NT2/D1 (cell line): ENCODE data around the gene MRPL51.

Source experiments
- DNase-seq: peaks from one replicate; pipeline ENCODE4 v3.0.0-alpha.2; 2011; ENCODE audit warnings: low read depth, low spot score
- H3K27me3 ChIP-seq: 2 replicates; pipeline ENCODE4 v1.6.0; 2011; ENCODE audit warnings: mild to moderate bottlenecking; ENCODE audit not compliant: insufficient read length, insufficient read depth
- H3K36me3 ChIP-seq: 2 replicates; pipeline ENCODE4 v1.6.1; 2011; ENCODE audit warnings: mild to moderate bottlenecking, low read length, mixed read lengths; ENCODE audit not compliant: insufficient read depth, insufficient read length
- H3K4me1 ChIP-seq: 2 replicates; pipeline ENCODE4 v1.5.1; 2011; ENCODE audit not compliant: insufficient read depth, insufficient read length
- H3K4me3 ChIP-seq: 2 replicates; pipeline ENCODE4 v1.5.1; 2011; ENCODE audit warnings: low read depth; ENCODE audit not compliant: insufficient read length
- H3K9ac ChIP-seq: 2 replicates; pipeline ENCODE4 v1.6.0; 2011; ENCODE audit warnings: low read depth; ENCODE audit not compliant: insufficient read length
- H3K9me3 ChIP-seq: 2 replicates; pipeline ENCODE4 v1.5.1; 2011; ENCODE audit warnings: mild to moderate bottlenecking, low read length; ENCODE audit not compliant: insufficient read depth
- SUZ12 ChIP-seq: IDR thresholded peaks from 2 replicates; pipeline ENCODE4 v1.6.1; 2011; ENCODE audit not compliant: insufficient read length, insufficient read depth; ENCODE audit errors: extremely low read depth
- YY1 ChIP-seq: IDR thresholded peaks from 2 replicates; pipeline ENCODE4 v1.6.1; 2011; ENCODE audit not compliant: insufficient read length, insufficient read depth
- ZNF274 ChIP-seq: IDR thresholded peaks from 2 replicates; pipeline ENCODE4 v1.6.1; 2011; ENCODE audit warnings: mild to moderate bottlenecking, low read depth, low read length

Gene MRPL51

GRCh38 chr12:6466184-6466573 lies 26.9 kb downstream of the MRPL51 start:
- H3K4me1 ChIP-seq: peaks cover 11% of the 10 kb centered on the region
- peaks cover 74% of the 10 kb centered on the region for H3K36me3 ChIP-seq
- no peak overlapping the region for H3K4me3 ChIP-seq
- no peak for DNase-seq
- no peak for TF ChIP-seq YY1
- no peak for TF ChIP-seq ZNF274
- H3K9me3 ChIP-seq: peaks cover 13% of the 10 kb centered on the region; the same call in 1 of the 2 replicates
- no peak overlapping the region for H3K9ac ChIP-seq
- H3K27me3 ChIP-seq: no peaks in the 10 kb centered on the region

GRCh38 chr12:6465467-6466183 lies 27.4 kb downstream of the MRPL51 start:
- no peak for TF ChIP-seq ZNF274
- TF ChIP-seq YY1: no peak
- TF ChIP-seq SUZ12: no peak
- H3K27me3 ChIP-seq: no peaks in the 10 kb centered on the region
- H3K9ac ChIP-seq: no peak overlapping the region
- H3K36me3 ChIP-seq: peaks cover 80% of the 10 kb centered on the region
- peaks cover 10% of the 10 kb centered on the region for H3K4me1 ChIP-seq
- H3K9me3 ChIP-seq: peaks cover 13% of the 10 kb centered on the region; the same call in 1 of the 2 replicates
- DNase-seq: peak; percentile 97
- no peak overlapping the region for H3K4me3 ChIP-seq

DNA sequence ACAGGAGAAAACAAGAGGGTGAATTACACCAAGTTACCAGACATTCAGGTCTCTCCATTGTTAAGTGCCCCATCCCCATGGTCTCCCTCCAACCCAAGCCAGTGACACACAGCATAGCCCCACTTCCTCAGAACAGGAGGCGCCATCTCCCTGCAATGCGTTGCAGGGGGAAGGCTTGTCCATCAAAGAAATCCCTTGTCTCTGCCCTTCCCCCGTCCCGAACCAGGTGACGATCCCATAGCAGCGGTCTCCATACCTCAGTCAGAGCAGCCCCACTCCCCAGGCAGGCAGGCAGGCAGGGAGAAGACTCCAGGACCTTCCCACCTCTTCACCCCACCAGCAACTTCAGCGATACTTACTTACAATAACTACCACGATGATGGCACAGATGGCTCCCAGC lies 28.5 kb downstream of the MRPL51 start:
- Histone ChIP-seq H3K9ac (no peak overlapping the region), H3K36me3 (peaks cover 88% of the 10 kb centered on the region)
- no peak for TF ChIP-seq SUZ12
- no peak for TF ChIP-seq ZNF274
- no peak for TF ChIP-seq YY1

DNA sequence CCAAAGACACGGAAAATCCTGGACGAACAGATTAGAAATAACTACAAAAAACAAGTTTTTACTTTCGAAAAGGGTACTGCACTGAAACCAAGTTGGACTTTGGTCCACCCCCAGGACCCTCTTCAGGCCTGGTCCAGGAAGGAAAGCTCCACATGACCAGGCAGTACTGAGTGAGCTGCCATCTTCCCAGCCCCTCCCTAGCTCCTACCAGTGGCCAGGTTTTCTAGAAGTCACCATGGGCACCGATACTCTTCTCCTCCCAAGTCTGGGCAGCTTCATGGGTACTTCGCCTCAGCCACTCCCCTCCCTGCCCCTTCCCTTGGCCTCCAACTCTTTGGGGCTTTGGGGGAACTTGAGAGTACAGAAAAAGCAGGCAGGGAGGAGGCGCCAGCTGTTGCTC lies 29.2 kb downstream of the MRPL51 start:
- peaks cover 91% of the 10 kb centered on the region for H3K36me3 ChIP-seq
- no peak overlapping the region for H3K9ac ChIP-seq
- H3K27me3 ChIP-seq: no peaks in the 10 kb centered on the region
- no peak for DNase-seq
- peaks cover 13% of the 10 kb centered on the region; the same call in 1 of the 2 replicates for H3K9me3 ChIP-seq
- no peak overlapping the region for H3K4me3 ChIP-seq
- TF ChIP-seq SUZ12: no peak
- no peak for TF ChIP-seq YY1
- TF ChIP-seq ZNF274: no peak
- H3K4me1 ChIP-seq: peaks cover 5% of the 10 kb centered on the region

More for the DNA sequence above, 28.5 kb downstream of the MRPL51 start:
- DNase-seq: no peak
- no peaks in the 10 kb centered on the region for H3K27me3 ChIP-seq
- H3K4me1 ChIP-seq: peaks cover 7% of the 10 kb centered on the region
- H3K4me3 ChIP-seq: no peak overlapping the region
- peaks cover 13% of the 10 kb centered on the region; the same call in 1 of the 2 replicates for H3K9me3 ChIP-seq

DNA sequence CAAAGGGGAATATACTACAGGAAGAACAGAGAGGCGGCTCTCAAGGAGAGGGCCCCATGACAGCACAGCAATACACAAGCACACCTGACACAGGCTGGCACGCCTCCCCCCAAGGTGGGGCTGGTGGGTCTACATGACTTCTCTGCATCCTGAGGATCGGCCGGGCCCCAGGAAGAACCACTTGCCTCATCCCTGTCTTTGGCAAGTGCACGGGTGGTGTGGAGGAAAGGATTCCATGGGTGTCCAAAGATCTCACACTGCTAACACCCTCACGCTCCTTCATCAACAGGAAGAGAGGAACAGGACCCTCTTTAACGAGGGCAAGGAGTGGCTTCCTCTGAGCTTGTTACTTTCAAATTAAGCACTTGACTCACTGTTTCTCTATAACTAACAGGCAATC lies 29.8 kb downstream of the MRPL51 start:
- Histone ChIP-seq H3K36me3 (peaks cover 91% of the 10 kb centered on the region), H3K27me3 (no peaks in the 10 kb centered on the region), H3K4me3 (no peak overlapping the region), H3K9ac (no peak overlapping the region), H3K4me1 (peaks cover 5% of the 10 kb centered on the region), H3K9me3 (peaks cover 8% of the 10 kb centered on the region; the same call in 1 of the 2 replicates)
- TF ChIP-seq ZNF274: no peak
- no peak for TF ChIP-seq YY1
- no peak for TF ChIP-seq SUZ12
- no peak for DNase-seq

DNA sequence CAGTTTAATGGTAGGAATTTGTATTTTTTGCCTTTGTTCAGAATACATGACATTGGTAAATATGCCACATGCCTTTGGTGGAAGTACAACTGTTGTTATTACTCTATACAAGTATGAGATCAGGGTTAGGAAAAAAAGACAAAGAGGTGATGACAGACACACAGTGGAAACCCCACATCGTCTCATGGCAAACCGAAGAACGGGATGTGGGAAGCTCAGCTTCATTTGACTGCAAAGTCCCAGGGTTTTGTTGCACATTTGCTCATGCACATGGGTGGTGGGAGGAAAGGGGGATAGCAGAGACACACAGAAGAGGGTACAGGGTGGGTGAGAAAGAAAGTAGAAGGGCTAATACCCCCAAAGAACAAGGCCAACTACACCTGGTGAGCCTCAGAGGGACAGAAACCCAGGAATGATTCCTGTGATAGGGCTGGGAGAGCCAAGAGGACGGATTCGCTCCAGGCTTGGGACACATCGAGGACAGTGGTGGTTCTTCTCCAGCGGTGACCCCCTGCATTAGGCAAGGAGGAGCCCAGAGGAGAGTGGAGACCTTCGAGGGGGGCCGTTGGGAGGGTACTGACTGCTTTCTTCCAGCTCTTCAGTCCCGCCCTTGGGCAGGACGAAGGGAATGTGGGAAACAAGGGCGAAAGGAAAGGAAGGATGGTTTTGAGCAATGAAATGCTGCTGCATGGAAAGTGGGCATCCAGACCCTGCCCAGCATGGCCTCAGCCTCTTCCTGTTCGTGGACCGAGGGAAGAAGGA lies 30.6 kb downstream of the MRPL51 start:
- H3K9ac ChIP-seq: no peak overlapping the region
- H3K4me3 ChIP-seq: no peak overlapping the region
- peaks cover 5% of the 10 kb centered on the region for H3K4me1 ChIP-seq
- H3K9me3 ChIP-seq: no peaks in the 10 kb centered on the region
- H3K36me3 ChIP-seq: peaks cover 90% of the 10 kb centered on the region
- no peak for DNase-seq
- H3K27me3 ChIP-seq: no peaks in the 10 kb centered on the region
- no peak for TF ChIP-seq SUZ12
- no peak for TF ChIP-seq ZNF274
- no peak for TF ChIP-seq YY1

GRCh38 chr12:6461401-6462233 lies 31.4 kb downstream of the MRPL51 start:
- Histone ChIP-seq H3K4me3 (no peak overlapping the region), H3K9ac (no peak overlapping the region), H3K27me3 (no peaks in the 10 kb centered on the region), H3K36me3 (peaks cover 94% of the 10 kb centered on the region), H3K4me1 (peaks cover 5% of the 10 kb centered on the region), H3K9me3 (no peaks in the 10 kb centered on the region)
- no peak for DNase-seq
- TF ChIP-seq ZNF274 (no peak), YY1 (no peak), SUZ12 (no peak)
